ENCODE measurements around the gene UBE2V1.

DNA sequence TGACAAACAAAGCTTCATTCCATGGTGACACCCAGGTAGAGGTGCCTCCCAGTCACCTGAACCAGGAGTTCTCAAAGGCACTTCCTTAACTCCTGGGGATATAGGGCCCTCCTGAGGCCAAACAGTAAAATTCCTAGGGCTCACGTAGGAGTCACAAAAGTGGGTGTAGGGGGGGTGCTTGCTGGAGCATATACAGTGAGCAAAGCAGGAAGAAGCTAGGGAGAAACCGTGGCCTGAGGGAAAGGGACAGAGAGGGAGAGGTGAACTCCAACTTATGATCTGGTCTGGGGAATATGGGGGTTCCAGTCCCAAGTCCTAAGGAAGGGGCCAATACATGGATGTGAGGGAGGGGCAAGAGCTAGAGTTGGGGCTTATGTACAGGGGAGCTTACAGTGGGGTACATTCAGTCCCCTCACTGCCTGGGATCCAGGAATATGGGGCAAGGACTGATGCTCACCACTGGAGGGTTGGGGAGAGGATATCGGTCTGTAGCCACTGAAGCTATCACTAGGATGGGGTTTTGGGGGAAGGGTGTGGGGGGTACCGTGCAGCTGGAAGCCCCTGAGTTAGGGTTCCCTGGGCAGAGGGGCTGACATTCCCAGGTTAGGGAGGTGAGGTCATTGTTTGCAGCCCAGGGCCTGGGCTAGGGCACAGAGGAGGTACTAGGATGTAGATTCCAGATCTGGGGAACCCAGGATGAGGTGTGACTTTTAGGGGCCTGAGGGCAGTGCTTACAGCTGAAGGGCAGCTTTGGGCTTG, 39.6 kb upstream of the UBE2V1 start:
- TF ChIP-seq, protein P1, sequence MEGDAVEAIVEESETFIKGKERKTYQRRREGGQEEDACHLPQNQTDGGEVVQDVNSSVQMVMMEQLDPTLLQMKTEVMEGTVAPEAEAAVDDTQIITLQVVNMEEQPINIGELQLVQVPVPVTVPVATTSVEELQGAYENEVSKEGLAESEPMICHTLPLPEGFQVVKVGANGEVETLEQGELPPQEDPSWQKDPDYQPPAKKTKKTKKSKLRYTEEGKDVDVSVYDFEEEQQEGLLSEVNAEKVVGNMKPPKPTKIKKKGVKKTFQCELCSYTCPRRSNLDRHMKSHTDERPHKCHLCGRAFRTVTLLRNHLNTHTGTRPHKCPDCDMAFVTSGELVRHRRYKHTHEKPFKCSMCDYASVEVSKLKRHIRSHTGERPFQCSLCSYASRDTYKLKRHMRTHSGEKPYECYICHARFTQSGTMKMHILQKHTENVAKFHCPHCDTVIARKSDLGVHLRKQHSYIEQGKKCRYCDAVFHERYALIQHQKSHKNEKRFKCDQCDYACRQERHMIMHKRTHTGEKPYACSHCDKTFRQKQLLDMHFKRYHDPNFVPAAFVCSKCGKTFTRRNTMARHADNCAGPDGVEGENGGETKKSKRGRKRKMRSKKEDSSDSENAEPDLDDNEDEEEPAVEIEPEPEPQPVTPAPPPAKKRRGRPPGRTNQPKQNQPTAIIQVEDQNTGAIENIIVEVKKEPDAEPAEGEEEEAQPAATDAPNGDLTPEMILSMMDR (conservative IDR thresholded peaks at IDR 0.05; ENCODE audit: low read depth, low read length), result no peak
- no peak for TF ChIP-seq EZH2 (IDR thresholded peaks at IDR 0.05; ENCODE audit: borderline replicate concordance, low read depth, low read length, poor library complexity, severe bottlenecking)
